ENCODE results near the gene ADAT2.

GRCh38 chr6:143485967-143486366 is 35.5 kb upstream of the ADAT2 start:
- TF ChIP-seq EP300 (IDR thresholded peaks at IDR 0.05) (no peak), CTCF (IDR thresholded peaks at IDR 0.05) (no peak), POLR2AphosphoS5 (IDR thresholded peaks at IDR 0.05) (no peak)

Measured in stomach (tissue), 4 donors.